SK-N-SH treated with all-trans-retinoic acid at 6 μM for 48 hours (cell line): ENCODE data around the gene NADK.

Source experiments
- ATAC-seq: fragments of 200-7000 bp; cut with Tn5 transposase; 3 replicates; pipeline ENCODE4 v1.9.1; 2020; ENCODE audit warnings: mild to moderate bottlenecking, moderate library complexity
- ARNTL ChIP-seq: fragments of 450-650 bp; formaldehyde crosslinking; IDR thresholded peaks from 2 replicates; pipeline ENCODE4 v1.5.0; 2020; ENCODE audit warnings: low read depth, mild to moderate bottlenecking, moderate library complexity, borderline replicate concordance
- BACH2 ChIP-seq: fragments of 250-450 bp; sonication (Bioruptor Pico); IDR thresholded peaks from 2 replicates; pipeline ENCODE4 v1.9.0; 2021; ENCODE audit warnings: mild to moderate bottlenecking, borderline replicate concordance
- CSDC2 ChIP-seq: fragments of 250-450 bp; sonication (Bioruptor Pico); IDR thresholded peaks from 2 replicates; pipeline ENCODE4 v1.5.0; 2020; ENCODE audit warnings: mild to moderate bottlenecking, moderate library complexity
- GLIS3 ChIP-seq: fragments of 250-450 bp; sonication (Bioruptor Pico); IDR thresholded peaks from 2 replicates; pipeline ENCODE4 v1.5.0; 2020; ENCODE audit warnings: mild to moderate bottlenecking, moderate library complexity
- ISL1 ChIP-seq: fragments of 250-450 bp; sonication (Bioruptor Pico); IDR thresholded peaks from 2 replicates; pipeline ENCODE4 v2.1.2; 2022; ENCODE audit warnings: mild to moderate bottlenecking, moderate library complexity
- OSR1 ChIP-seq: fragments of 250-450 bp; sonication (Bioruptor Pico); IDR thresholded peaks from 2 replicates; pipeline ENCODE4 v1.8.0; 2022; ENCODE audit warnings: moderate library complexity, mild to moderate bottlenecking, inconsistent platforms
- PPARA ChIP-seq: fragments of 250-450 bp; sonication (Bioruptor Pico); IDR thresholded peaks from 2 replicates; pipeline ENCODE4 v1.5.0; 2020; ENCODE audit warnings: mild to moderate bottlenecking, borderline replicate concordance
- SNAI2 ChIP-seq: fragments of 250-450 bp; sonication (Bioruptor Pico); IDR thresholded peaks from 2 replicates; pipeline ENCODE4 v1.5.0; 2020; ENCODE audit warnings: mild to moderate bottlenecking, moderate library complexity
- TCF4 ChIP-seq: fragments of 250-450 bp; sonication (Bioruptor Pico); IDR thresholded peaks from 2 replicates; pipeline ENCODE4 v1.8.0; 2021; ENCODE audit warnings: mild to moderate bottlenecking, moderate library complexity, borderline replicate concordance
- ZC3H10 ChIP-seq: fragments of 250-450 bp; sonication (Bioruptor Pico); IDR thresholded peaks from 2 replicates; pipeline ENCODE4 v1.5.1; 2021; ENCODE audit warnings: mild to moderate bottlenecking, moderate library complexity
- ZFP30 ChIP-seq: fragments of 450-650 bp; formaldehyde crosslinking; IDR thresholded peaks from 2 replicates; pipeline ENCODE4 v1.5.0; 2022; ENCODE audit warnings: mild to moderate bottlenecking, moderate library complexity
- ZNF565 ChIP-seq: fragments of 450-650 bp; formaldehyde crosslinking; conservative IDR thresholded peaks from 2 replicates; pipeline ENCODE4 v1.5.0; 2020; ENCODE audit warnings: low read depth, mild to moderate bottlenecking, moderate library complexity
- ZNF70 ChIP-seq: fragments of 450-650 bp; formaldehyde crosslinking; IDR thresholded peaks from 2 replicates; pipeline ENCODE4 v1.5.0; 2020; ENCODE audit warnings: mild to moderate bottlenecking, moderate library complexity
- ZNF8 ChIP-seq: fragments of 450-650 bp; formaldehyde crosslinking; IDR thresholded peaks from 2 replicates; pipeline ENCODE4 v1.5.0; 2020; ENCODE audit warnings: mild to moderate bottlenecking, moderate library complexity
- TF ChIP-seq, protein P1 (sequence below): fragments of 250-450 bp; sonication (Bioruptor Pico); IDR thresholded peaks from 2 replicates; pipeline ENCODE4 v1.5.0; 2020; ENCODE audit warnings: mild to moderate bottlenecking, moderate library complexity
- TF ChIP-seq, protein P2 (sequence below): fragments of 250-450 bp; sonication (Bioruptor Pico); IDR thresholded peaks from 2 replicates; pipeline ENCODE4 v1.5.1; 2021; ENCODE audit warnings: mild to moderate bottlenecking, moderate library complexity
- TF ChIP-seq, protein P3 (sequence below): fragments of 250-450 bp; sonication (Bioruptor Pico); IDR thresholded peaks from 2 replicates; pipeline ENCODE4 v1.5.1; 2020; ENCODE audit warnings: low read depth, mild to moderate bottlenecking, moderate library complexity
- TF ChIP-seq, protein P4 (sequence below): fragments of 250-450 bp; sonication (Bioruptor Pico); IDR thresholded peaks from 2 replicates; pipeline ENCODE4 v1.8.0; 2020; ENCODE audit warnings: mild to moderate bottlenecking, moderate library complexity, borderline replicate concordance
- TF ChIP-seq, protein P5 (sequence below): fragments of 250-450 bp; sonication (Bioruptor Pico); IDR thresholded peaks from 2 replicates; pipeline ENCODE4 v1.8.0; 2021; ENCODE audit warnings: low read depth, mild to moderate bottlenecking, moderate library complexity, borderline replicate concordance

NADK gene

DNA sequence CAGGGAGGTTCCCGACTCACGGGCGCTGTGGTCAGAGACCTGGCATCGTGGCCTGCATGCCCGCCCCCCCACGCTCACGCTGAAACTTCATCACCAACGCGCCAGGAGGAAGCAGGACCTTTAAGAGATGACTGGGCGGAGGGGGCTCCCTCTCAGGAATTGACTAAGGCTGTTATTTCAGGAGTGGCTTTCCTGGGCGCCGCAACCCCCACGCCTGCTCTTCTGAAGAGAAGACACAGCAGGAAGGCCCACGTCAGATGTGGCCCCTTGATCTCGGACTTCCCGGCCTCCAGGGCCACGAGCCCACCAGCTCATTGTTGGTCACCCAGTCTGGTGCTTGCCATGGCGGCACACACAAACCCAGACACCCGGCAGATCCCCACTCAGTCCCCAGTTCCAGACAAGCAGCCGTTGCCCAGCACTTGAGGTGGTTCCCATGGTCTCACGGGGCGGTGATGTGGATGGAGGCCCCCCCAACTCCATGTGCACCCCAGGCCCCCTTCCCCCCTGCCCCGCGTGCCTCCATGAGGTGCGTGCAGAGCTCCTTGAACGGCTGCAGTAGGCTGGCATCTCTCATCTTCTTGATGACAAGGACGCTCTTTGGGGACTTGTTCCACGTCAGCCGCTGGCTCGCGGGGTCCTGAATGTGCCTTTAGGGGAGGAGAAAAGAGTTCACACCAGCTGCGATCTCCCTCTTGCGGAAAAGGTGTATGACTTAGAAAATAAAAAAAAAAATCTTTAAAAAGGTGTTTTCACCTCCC is 21.4 kb downstream of the NADK start:
- TF ChIP-seq, protein P1, sequence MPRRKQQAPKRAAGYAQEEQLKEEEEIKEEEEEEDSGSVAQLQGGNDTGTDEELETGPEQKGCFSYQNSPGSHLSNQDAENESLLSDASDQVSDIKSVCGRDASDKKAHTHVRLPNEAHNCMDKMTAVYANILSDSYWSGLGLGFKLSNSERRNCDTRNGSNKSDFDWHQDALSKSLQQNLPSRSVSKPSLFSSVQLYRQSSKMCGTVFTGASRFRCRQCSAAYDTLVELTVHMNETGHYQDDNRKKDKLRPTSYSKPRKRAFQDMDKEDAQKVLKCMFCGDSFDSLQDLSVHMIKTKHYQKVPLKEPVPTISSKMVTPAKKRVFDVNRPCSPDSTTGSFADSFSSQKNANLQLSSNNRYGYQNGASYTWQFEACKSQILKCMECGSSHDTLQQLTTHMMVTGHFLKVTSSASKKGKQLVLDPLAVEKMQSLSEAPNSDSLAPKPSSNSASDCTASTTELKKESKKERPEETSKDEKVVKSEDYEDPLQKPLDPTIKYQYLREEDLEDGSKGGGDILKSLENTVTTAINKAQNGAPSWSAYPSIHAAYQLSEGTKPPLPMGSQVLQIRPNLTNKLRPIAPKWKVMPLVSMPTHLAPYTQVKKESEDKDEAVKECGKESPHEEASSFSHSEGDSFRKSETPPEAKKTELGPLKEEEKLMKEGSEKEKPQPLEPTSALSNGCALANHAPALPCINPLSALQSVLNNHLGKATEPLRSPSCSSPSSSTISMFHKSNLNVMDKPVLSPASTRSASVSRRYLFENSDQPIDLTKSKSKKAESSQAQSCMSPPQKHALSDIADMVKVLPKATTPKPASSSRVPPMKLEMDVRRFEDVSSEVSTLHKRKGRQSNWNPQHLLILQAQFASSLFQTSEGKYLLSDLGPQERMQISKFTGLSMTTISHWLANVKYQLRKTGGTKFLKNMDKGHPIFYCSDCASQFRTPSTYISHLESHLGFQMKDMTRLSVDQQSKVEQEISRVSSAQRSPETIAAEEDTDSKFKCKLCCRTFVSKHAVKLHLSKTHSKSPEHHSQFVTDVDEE: no peak
- TF ChIP-seq, protein P2, sequence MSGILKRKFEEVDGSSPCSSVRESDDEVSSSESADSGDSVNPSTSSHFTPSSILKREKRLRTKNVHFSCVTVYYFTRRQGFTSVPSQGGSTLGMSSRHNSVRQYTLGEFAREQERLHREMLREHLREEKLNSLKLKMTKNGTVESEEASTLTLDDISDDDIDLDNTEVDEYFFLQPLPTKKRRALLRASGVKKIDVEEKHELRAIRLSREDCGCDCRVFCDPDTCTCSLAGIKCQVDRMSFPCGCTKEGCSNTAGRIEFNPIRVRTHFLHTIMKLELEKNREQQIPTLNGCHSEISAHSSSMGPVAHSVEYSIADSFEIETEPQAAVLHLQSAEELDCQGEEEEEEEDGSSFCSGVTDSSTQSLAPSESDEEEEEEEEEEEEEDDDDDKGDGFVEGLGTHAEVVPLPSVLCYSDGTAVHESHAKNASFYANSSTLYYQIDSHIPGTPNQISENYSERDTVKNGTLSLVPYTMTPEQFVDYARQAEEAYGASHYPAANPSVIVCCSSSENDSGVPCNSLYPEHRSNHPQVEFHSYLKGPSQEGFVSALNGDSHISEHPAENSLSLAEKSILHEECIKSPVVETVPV (CRISPR knock-in tag): no peak
- no peak for TF ChIP-seq ARNTL (CRISPR knock-in tag)
- no peak for TF ChIP-seq CSDC2 (CRISPR knock-in tag)
- TF ChIP-seq BACH2 (CRISPR knock-in tag): no peak
- no peak for TF ChIP-seq SNAI2
- TF ChIP-seq ZNF70 (CRISPR knock-in tag): no peak
- no peak for ATAC-seq

DNA sequence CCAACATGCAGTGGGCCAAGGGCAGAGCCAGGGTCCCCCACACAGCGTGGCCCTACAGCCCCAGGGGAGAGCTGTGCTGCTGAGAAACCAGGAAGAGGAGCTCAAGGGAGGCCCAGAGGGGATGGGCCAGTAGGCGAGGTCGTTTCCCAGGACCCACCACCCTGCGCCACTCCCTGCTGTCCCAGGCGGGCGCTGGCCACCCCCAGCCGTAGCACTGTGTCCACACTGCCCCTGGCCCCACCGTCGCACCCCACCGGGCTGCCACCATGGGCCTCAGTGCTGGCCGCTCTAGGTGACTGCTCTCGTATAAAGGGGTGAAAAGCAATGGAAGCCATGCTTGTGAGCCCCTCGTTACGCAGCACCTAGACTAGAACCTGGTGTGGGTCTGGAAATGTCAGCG is 22.4 kb downstream of the NADK start:
- no peak for ATAC-seq
- TF ChIP-seq CSDC2 (CRISPR knock-in tag) (no peak), ZNF8 (CRISPR knock-in tag) (no peak), ISL1 (CRISPR knock-in tag) (no peak), ARNTL (CRISPR knock-in tag) (no peak), TCF4 (CRISPR knock-in tag) (no peak)
- TF ChIP-seq, protein P3, sequence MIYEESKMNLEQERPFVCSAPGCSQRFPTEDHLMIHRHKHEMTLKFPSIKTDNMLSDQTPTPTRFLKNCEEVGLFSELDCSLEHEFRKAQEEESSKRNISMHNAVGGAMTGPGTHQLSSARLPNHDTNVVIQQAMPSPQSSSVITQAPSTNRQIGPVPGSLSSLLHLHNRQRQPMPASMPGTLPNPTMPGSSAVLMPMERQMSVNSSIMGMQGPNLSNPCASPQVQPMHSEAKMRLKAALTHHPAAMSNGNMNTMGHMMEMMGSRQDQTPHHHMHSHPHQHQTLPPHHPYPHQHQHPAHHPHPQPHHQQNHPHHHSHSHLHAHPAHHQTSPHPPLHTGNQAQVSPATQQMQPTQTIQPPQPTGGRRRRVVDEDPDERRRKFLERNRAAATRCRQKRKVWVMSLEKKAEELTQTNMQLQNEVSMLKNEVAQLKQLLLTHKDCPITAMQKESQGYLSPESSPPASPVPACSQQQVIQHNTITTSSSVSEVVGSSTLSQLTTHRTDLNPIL (CRISPR knock-in tag): no peak
- TF ChIP-seq, protein P4, sequence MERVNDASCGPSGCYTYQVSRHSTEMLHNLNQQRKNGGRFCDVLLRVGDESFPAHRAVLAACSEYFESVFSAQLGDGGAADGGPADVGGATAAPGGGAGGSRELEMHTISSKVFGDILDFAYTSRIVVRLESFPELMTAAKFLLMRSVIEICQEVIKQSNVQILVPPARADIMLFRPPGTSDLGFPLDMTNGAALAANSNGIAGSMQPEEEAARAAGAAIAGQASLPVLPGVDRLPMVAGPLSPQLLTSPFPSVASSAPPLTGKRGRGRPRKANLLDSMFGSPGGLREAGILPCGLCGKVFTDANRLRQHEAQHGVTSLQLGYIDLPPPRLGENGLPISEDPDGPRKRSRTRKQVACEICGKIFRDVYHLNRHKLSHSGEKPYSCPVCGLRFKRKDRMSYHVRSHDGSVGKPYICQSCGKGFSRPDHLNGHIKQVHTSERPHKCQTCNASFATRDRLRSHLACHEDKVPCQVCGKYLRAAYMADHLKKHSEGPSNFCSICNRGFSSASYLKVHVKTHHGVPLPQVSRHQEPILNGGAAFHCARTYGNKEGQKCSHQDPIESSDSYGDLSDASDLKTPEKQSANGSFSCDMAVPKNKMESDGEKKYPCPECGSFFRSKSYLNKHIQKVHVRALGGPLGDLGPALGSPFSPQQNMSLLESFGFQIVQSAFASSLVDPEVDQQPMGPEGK: no peak

DNA sequence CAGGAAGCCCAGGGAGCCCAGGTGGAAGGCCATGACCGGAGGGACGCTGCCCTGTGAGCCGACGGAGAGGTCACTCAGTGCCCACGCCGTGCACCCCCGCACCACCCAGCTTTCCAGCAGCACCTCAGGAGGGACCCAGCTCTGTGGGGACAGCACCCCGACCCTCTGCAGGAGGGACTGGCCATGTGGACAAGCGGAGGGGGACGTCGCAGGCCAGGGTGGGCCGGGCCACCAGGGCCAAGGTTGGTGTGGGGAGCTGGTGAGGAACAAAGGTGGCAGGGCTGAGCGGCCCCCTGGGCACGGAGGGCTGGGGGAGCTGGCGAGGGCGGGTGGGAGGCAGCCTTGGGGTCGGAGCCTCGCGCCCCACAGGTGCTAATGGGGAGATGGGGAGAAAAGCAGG is 22.8 kb downstream of the NADK start:
- ATAC-seq: no peak
- TF ChIP-seq, protein P5, sequence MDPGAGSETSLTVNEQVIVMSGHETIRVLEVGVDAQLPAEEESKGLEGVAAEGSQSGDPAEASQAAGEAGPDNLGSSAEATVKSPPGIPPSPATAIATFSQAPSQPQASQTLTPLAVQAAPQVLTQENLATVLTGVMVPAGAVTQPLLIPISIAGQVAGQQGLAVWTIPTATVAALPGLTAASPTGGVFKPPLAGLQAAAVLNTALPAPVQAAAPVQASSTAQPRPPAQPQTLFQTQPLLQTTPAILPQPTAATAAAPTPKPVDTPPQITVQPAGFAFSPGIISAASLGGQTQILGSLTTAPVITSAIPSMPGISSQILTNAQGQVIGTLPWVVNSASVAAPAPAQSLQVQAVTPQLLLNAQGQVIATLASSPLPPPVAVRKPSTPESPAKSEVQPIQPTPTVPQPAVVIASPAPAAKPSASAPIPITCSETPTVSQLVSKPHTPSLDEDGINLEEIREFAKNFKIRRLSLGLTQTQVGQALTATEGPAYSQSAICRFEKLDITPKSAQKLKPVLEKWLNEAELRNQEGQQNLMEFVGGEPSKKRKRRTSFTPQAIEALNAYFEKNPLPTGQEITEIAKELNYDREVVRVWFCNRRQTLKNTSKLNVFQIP (CRISPR knock-in tag): no peak
- TF ChIP-seq, protein P4: no peak
- no peak for TF ChIP-seq ZC3H10 (CRISPR knock-in tag)
- TF ChIP-seq ZFP30 (CRISPR knock-in tag): no peak
- TF ChIP-seq, protein P2 (CRISPR knock-in tag): no peak
- TF ChIP-seq, protein P3 (CRISPR knock-in tag): no peak
- TF ChIP-seq CSDC2 (CRISPR knock-in tag): no peak
- TF ChIP-seq TCF4 (CRISPR knock-in tag): no peak
- TF ChIP-seq GLIS3: no peak
- no peak for TF ChIP-seq SNAI2
- TF ChIP-seq PPARA (CRISPR knock-in tag): no peak
- no peak for TF ChIP-seq ZNF565 (CRISPR knock-in tag)
- no peak for TF ChIP-seq BACH2 (CRISPR knock-in tag)
- no peak for TF ChIP-seq ARNTL (CRISPR knock-in tag)
- TF ChIP-seq ISL1 (CRISPR knock-in tag): no peak
- no peak for TF ChIP-seq OSR1 (CRISPR knock-in tag)
